ELF-1 (cell line): ENCODE measurements around the gene EPHB4.

Experiments used
- DNase-seq: peaks from one replicate; pipeline ENCODE4 v3.0.0-alpha.2; 2016; ENCODE audit warnings: low read depth, low spot score

EPHB4 gene

GRCh38 chr7:100854146-100854895 is 27.0 kb upstream of the EPHB4 start:
- no peak for DNase-seq

- DNase-seq = peak; percentile 94
Measured at GRCh38 chr7:100852048-100852872, 24.9 kb upstream of the EPHB4 start, which contains the start of gene SLC12A9. Gene SLC12A9, plus strand, starts transcription at chr7:100852713. Its CDS starts 1,485 bp downstream, at chr7:100854198.

GRCh38 chr7:100847360-100847759 is 20.0 kb upstream of the EPHB4 start:
- no peak for DNase-seq

- DNase-seq = no peak
Measured at GRCh38 chr7:100840470-100841100, 13.3 kb upstream of the EPHB4 start.

- no peak for DNase-seq
Measured at GRCh38 chr7:100839361-100839760, 12.0 kb upstream of the EPHB4 start.

- peak; percentile 97 for DNase-seq
Measured at GRCh38 chr7:100837099-100837836, 9.9 kb upstream of the EPHB4 start.

- DNase-seq = no peak
Measured at GRCh38 chr7:100836812-100837098, 9.4 kb upstream of the EPHB4 start.

- DNase-seq = peak; percentile 95
Measured at GRCh38 chr7:100835903-100836811, 8.8 kb upstream of the EPHB4 start.

GRCh38 chr7:100832281-100832633 is 4.9 kb upstream of the EPHB4 start:
- no peak for DNase-seq

- DNase-seq = no peak
Measured at GRCh38 chr7:100830396-100830795, 3.1 kb upstream of the EPHB4 start.

- peak; percentile 51 for DNase-seq
Measured at GRCh38 chr7:100829150-100829716, 1.9 kb upstream of the EPHB4 start.

- DNase-seq = peak; percentile 33
Measured at GRCh38 chr7:100826514-100827329, 601 bp downstream of the EPHB4 start.

GRCh38 chr7:100825751-100826513 is 1.4 kb downstream of the EPHB4 start:
- no peak for DNase-seq

GRCh38 chr7:100825215-100825671 is 2.1 kb downstream of the EPHB4 start:
- DNase-seq = peak; percentile 81

GRCh38 chr7:100824499-100825214 is 2.7 kb downstream of the EPHB4 start:
- no peak for DNase-seq

- DNase-seq = no peak
Measured at GRCh38 chr7:100823534-100823933, 3.8 kb downstream of the EPHB4 start.

- DNase-seq = no peak
Measured at GRCh38 chr7:100823140-100823525, 4.2 kb downstream of the EPHB4 start.
